H1 (cell line): ENCODE measurements around the gene SUMF1. TPM values are rescaled to one million over a fixed set of nuclear protein-coding genes. Genes with fewer than 3 reads are reported as not detected.

Experiments used
- EGR1 ChIP-seq: IDR thresholded peaks from 2 replicates; pipeline ENCODE4 v1.6.1; 2011; ENCODE audit warnings: low read depth, low read length, borderline replicate concordance
- HDAC2 ChIP-seq, 2 experiments: fragments of 300-600 bp in 1 of 2; sonication (generic) in 1 of 2; IDR thresholded peaks; 2 replicates each; pipeline ENCODE4 v1.6.1; 2011 to 2012; ENCODE audit warnings: low read depth in 2 of 2, low read length in 2 of 2, mild to moderate bottlenecking in 2 of 2, moderate library complexity in 2 of 2, borderline replicate concordance in 1 of 2, inconsistent platforms in 1 of 2
- NANOG ChIP-seq: IDR thresholded peaks from 2 replicates; pipeline ENCODE4 v1.6.1; 2011; ENCODE audit warnings: low read length, low read depth, mild to moderate bottlenecking, inconsistent platforms; ENCODE audit not compliant: insufficient read depth, poor library complexity, severe bottlenecking
- SRF ChIP-seq: IDR thresholded peaks from 2 replicates; pipeline ENCODE4 v1.6.1; 2011; ENCODE audit warnings: mild to moderate bottlenecking, low read depth, low read length, moderate library complexity
- SUZ12 ChIP-seq: fragments of 200-600 bp; sonication (generic); IDR thresholded peaks from 2 replicates; pipeline ENCODE4 v1.6.1; 2012; ENCODE audit warnings: mild to moderate bottlenecking, inconsistent platforms, low read length, moderate library complexity, mixed read lengths
- YY1 ChIP-seq: IDR thresholded peaks from 2 replicates; pipeline ENCODE4 v1.6.1; 2011; ENCODE audit warnings: low read depth, mild to moderate bottlenecking, low read length
- polyA plus RNA-seq, 7 experiments: library from polyadenylated mRNA; depleted of rRNA in 3 of 7; stranded (reverse) in 5 of 7; unstranded in 2 of 7; fragments of >200 nt in 5 of 7; fragments of 200-250 nt in 2 of 7; gene quantifications; 1 replicate in 5 of 7; 2 replicates in 1 of 7; 4 replicates in 1 of 7; pipeline versions ENCODE4 v1.2.1 to v1.2.3, GENCODE V29; 2011 to 2013; ENCODE audit warnings: missing spikeins in 2 of 7, mixed read lengths in 2 of 7
- total RNA-seq: library from RNA; stranded (reverse); fragmentation: NEBNext Ultra II Directional; extraction: Animal tissue kit (Norgen Biotek cat#: 25700); gene quantifications from 2 replicates; pipeline ENCODE4 v1.2.1, GENCODE V29; 2021

SUMF1 gene
- total and polyA plus RNA-seq, 2 of the 8 experiments (the other 6 are each of a cell fraction or from before 2014, with no cell fraction given), result 12.5 to 15.0 TPM

DNA sequence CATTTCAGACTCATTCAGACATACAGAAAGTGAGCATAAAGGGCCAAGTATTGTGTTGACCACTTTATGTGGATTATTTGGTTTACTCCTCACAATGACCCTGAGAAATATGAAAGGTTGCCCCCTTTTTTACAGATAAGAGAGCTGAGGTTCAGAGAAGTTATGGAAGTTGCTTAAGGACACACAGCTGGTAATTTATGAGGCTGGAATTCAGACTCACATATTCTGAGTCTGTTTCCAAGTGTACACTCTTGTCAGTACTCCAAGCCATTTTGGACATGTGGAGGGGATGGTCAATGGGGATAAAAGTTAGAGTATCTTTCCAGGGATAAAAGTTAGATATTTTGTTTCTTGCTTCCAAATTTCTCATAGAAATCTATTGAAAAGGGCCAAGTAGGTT lies 42.0 kb upstream of the SUMF1 start (continued):
- TF ChIP-seq EGR1 (no peak), HDAC2 (IDR thresholded peaks at IDR 0.05; ENCODE audit: borderline replicate concordance in 1 of 2, low read depth in 2 of 2, low read length in 2 of 2) (no peak), NANOG (no peak), SRF (no peak), YY1 (no peak), SUZ12 (no peak)
- TF ChIP-seq, all 59 proteins: peak for 0
